Duodenal mucosa (tissue), 2 donors: ENCODE results near the gene PPP1R7.

Source experiments
- H3K27ac ChIP-seq: one replicate; pipeline ENCODE4 v1.7.0; 2013; ENCODE audit warnings: low read depth, low read length
- H3K27me3 ChIP-seq, 2 donors: one replicate each; pipeline ENCODE4 v1.7.0; 2013; ENCODE audit warnings: low read length in 2 of 2, control low read depth in 1 of 2; ENCODE audit not compliant: insufficient read depth in 2 of 2, control insufficient read depth in 1 of 2
- H3K36me3 ChIP-seq, 2 donors: one replicate each; pipeline ENCODE4 v1.7.0; 2013; ENCODE audit warnings: low read length in 2 of 2, control low read depth in 1 of 2; ENCODE audit not compliant: insufficient read depth in 2 of 2, control insufficient read depth in 1 of 2
- H3K4me1 ChIP-seq, 2 donors: one replicate each; pipeline ENCODE4 v1.7.0; 2013; ENCODE audit warnings: low read length in 2 of 2, control low read depth in 1 of 2; ENCODE audit not compliant: insufficient read depth in 2 of 2, control insufficient read depth in 1 of 2
- H3K4me3 ChIP-seq, 2 donors: one replicate each; pipeline ENCODE4 v1.7.0; 2013; ENCODE audit warnings: low read length in 2 of 2, low read depth in 1 of 2
- H3K9ac ChIP-seq, 2 donors: one replicate each; pipeline ENCODE4 v1.7.0; 2013; ENCODE audit warnings: low read length in 2 of 2, low read depth in 1 of 2
- H3K9me3 ChIP-seq, 2 donors: one replicate each; pipeline ENCODE4 v1.7.0; 2013; ENCODE audit warnings: low read length in 2 of 2, control low read depth in 1 of 2; ENCODE audit not compliant: control insufficient read depth in 1 of 2

Gene PPP1R7

DNA sequence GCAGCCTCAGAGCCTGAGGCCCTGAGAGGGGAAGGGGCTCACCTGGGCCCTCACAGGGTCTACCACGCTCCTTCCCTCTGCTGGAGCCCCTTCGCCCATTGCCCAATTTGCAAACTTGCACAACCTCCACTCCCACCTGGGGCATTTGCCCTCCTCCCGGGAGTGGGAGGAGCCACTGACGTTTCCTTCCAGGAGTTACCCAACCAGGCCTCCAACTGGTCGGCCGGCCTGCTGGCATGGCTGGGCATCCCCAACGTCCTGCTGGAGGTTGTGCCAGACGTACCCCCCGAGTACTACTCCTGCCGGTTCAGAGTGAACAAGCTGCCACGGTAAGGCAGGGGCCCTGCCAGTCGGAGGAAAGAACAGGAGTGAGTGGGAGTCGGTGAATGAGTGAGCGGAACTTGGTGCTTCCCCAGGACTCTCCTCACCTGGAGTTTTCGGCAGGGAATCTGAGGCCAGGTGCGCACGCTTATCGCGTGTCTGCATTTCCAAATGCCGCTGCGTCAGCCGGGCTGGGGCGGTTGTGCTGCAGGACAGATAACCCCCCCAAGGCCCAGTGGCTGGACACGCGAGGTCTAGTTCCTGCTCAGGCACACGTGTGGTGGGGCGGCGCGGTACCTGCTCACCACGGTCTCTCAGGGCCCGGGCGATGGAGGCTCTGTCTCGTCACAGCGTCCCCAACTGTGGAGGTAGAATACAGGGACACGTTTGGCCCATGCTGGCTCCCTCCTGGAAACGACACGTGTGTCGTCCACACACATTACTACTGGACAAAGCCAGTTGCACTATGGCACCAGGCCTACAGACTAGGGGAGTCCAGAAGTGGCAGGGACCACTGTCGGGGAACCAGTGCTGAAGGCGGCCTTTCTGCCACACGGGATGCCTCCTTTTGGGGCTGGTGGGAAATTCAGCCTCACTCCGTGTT lies 49.9 kb downstream of the PPP1R7 start:
- no peak overlapping the region for H3K9ac ChIP-seq
- no peak overlapping the region for H3K27ac ChIP-seq
- H3K36me3 ChIP-seq = no peaks in the 10 kb centered on the region
- no peak overlapping the region for H3K4me3 ChIP-seq
- H3K9me3 ChIP-seq = no peaks in the 10 kb centered on the region
- no peaks in the 10 kb centered on the region for H3K27me3 ChIP-seq
- no peaks in the 10 kb centered on the region for H3K4me1 ChIP-seq

DNA sequence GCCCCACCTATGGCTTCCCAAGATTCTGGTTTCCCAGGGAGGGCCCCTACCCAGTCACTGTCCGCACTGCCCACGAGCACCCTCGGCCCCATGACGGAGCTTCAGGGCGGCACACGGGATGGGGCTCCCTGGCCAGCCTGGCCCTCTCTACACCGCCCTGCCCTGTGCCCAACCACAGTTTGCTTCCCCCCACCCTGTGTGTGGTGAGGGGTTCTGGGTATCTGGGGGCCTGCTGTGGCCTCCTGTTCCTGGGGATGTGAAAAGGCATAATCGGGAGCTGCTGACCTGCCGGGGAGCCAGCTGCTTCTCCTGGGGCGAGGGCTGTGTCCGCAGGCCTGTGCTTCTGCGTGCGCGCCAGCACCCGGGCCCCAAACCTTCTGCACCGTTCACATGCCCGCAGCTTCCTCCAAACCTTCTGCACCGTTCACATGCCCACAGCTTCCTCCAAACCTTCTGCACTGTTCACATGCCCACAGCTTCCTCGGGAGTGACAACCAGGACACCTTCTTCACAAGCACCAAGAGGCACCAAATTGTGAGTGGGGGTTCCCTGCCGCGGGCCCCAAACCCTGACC lies 50.6 kb downstream of the PPP1R7 start:
- no peak overlapping the region for H3K9ac ChIP-seq
- no peak overlapping the region for H3K27ac ChIP-seq
- no peak overlapping the region for H3K4me3 ChIP-seq
- H3K4me1 ChIP-seq = no peaks in the 10 kb centered on the region
- H3K27me3 ChIP-seq = no peaks in the 10 kb centered on the region
- H3K9me3 ChIP-seq = no peaks in the 10 kb centered on the region
- no peaks in the 10 kb centered on the region for H3K36me3 ChIP-seq

DNA sequence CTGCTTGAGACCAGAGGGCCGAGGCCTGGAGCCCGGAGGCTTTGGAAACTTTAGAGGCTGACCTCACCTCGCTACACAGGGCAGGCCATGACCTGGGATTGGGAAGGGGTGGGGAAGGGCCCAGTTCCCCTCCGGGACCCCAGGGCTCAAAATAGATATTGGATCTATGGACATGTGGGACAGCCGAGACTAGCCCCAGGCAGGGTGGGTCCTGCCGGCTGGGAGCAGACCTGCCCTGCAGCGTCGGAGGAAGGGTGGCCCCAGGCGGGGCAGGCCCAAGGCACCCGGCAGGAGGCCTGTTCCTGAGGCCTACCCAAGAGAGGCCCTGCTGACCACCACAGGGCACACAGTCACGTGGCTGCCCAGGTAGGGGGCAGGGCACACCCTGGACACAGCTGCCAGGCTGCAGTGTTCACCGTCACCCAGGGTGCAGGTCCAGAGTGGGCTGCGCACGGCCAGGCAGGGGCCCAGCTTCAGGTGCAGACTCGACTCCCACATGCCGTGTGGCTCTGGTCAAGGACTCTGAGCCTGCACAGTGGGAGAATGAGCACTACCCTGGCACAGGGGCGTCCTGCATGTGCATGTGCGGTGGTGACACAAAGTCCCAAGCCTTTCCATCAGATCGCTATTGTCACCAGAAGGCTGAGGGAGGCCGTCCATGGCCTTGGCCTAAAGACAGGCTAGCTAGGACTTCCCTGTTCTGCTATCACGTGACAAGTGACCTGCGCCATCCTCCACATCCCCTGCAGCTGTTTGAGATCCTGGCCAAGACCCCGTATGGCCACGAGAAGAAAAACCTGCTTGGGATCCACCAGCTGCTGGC lies 51.4 kb downstream of the PPP1R7 start:
- Histone ChIP-seq H3K36me3 (no peaks in the 10 kb centered on the region), H3K4me3 (no peak overlapping the region), H3K9ac (no peak overlapping the region), H3K27ac (no peak overlapping the region), H3K27me3 (no peaks in the 10 kb centered on the region), H3K4me1 (no peaks in the 10 kb centered on the region), H3K9me3 (no peaks in the 10 kb centered on the region)

GRCh38 chr2:241202268-241202585 lies 52.0 kb downstream of the PPP1R7 start:
- no peak overlapping the region for H3K4me3 ChIP-seq
- no peaks in the 10 kb centered on the region for H3K27me3 ChIP-seq
- H3K9ac ChIP-seq = no peak overlapping the region
- no peaks in the 10 kb centered on the region for H3K36me3 ChIP-seq
- no peaks in the 10 kb centered on the region for H3K9me3 ChIP-seq
- no peak overlapping the region for H3K27ac ChIP-seq
- H3K4me1 ChIP-seq = peaks cover 0 to under 1% of the 10 kb centered on the region in 2 donors

DNA sequence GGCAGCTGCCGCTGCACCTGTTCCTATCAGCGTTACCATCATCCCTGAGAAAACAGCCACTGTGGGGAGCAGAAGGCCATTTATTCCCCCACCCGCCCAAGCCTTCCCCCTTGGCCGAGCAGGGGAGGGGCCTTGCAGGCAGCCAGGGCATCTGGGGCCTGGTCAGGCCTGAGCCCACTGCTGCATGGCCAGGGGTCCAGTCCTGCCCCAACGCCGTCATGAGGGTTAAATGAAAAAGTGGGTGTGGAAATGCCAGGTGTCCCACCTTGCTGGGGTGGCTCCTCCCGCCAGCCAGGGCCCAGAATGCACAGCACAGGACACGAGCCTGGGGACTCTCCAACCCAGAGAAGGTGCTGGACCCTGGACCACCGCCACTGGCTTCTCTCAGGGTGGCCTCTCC lies 52.4 kb downstream of the PPP1R7 start:
- H3K27me3 ChIP-seq = no peaks in the 10 kb centered on the region
- H3K9me3 ChIP-seq = no peaks in the 10 kb centered on the region
- H3K36me3 ChIP-seq = no peaks in the 10 kb centered on the region
- H3K27ac ChIP-seq = no peak overlapping the region
- H3K4me3 ChIP-seq = no peak overlapping the region
- peaks cover 3 to 5% of the 10 kb centered on the region in 2 donors for H3K4me1 ChIP-seq
- no peak overlapping the region for H3K9ac ChIP-seq

DNA sequence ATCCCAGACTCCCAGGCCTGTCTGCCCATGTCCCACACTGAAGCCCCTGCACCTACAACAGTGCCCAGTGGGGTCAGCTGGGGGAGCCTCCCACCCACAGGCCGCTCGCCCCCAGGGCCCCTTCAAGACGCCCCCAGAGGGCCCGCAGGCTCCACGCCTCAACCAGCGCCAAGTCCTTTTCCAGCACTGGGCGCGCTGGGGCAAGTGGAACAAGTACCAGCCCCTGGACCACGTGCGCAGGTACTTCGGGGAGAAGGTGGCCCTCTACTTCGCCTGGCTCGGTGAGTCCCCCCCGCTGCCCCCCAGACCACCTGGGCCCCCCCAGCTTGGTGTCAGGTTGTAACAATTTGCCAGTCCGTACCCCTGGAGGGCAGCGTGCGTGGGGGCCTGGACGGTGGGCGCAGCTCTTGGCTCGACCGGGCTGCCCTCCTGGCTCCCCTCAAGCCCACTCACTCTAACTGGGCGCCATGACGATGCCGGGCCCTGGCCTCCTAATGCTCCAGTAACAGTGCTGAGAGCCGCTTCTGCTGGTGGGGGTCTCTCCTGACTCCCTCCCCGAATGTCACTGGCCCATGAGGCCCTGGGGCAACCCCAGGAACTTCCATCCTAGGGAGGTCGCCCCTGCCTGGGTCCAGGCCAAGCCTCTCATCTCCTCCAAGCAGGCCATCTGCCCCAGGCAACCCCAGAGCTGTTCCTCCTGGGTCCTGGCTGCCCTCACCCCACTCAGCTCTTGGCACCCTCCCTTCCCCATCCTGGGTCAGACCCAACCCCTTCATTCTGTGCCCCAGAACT lies 53.1 kb downstream of the PPP1R7 start:
- Histone ChIP-seq H3K36me3 (no peaks in the 10 kb centered on the region), H3K4me3 (no peak overlapping the region), H3K9me3 (no peaks in the 10 kb centered on the region), H3K9ac (no peak overlapping the region), H3K4me1 (peaks cover 6 to 11% of the 10 kb centered on the region in 2 donors), H3K27me3 (no peaks in the 10 kb centered on the region), H3K27ac (no peak overlapping the region)

GRCh38 chr2:241204010-241204384 lies 53.7 kb downstream of the PPP1R7 start:
- Histone ChIP-seq H3K4me3 (no peak overlapping the region), H3K27ac (no peak overlapping the region), H3K9me3 (no peaks in the 10 kb centered on the region), H3K36me3 (no peaks in the 10 kb centered on the region), H3K4me1 (peaks cover 6 to 11% of the 10 kb centered on the region in 2 donors), H3K9ac (no peak overlapping the region), H3K27me3 (no peaks in the 10 kb centered on the region)

DNA sequence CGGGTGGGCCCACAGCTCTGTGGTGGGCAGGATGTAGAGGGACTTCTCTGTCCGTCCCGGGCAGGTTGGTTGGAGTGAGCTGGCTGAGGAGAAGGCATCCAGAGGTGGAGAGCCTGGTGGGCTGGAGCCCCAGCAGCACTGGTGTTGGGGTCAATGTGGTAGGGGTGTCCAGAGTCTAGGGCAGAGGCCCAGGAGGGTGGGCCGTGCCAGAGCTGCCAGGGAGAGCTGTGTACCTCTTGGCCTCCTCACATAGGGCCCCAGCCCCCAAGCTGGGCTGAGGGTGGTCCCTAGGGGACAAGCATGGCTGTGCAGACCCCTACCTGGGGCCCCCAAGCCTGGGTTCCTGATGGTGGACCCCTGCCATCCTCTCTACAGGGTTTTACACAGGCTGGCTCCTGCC lies 54.2 kb downstream of the PPP1R7 start:
- H3K36me3 ChIP-seq = no peaks in the 10 kb centered on the region
- no peak overlapping the region for H3K9ac ChIP-seq
- H3K27ac ChIP-seq = no peak overlapping the region
- no peaks in the 10 kb centered on the region for H3K9me3 ChIP-seq
- no peak overlapping the region for H3K4me3 ChIP-seq
- peaks cover 6 to 11% of the 10 kb centered on the region in 2 donors for H3K4me1 ChIP-seq
- no peaks in the 10 kb centered on the region for H3K27me3 ChIP-seq

- H3K27me3 ChIP-seq = no peaks in the 10 kb centered on the region
- H3K9ac ChIP-seq = no peak overlapping the region
- H3K9me3 ChIP-seq = no peaks in the 10 kb centered on the region
- H3K4me1 ChIP-seq = peaks cover 6 to 11% of the 10 kb centered on the region in 2 donors
- no peak overlapping the region for H3K4me3 ChIP-seq
- no peaks in the 10 kb centered on the region for H3K36me3 ChIP-seq
- H3K27ac ChIP-seq = no peak overlapping the region
These were observed 54.8 kb downstream of the PPP1R7 start for GRCh38 chr2:241205086-241205485.
